A172 (cell line): ENCODE data around the gene CPSF3. TPM values are rescaled to one million over a fixed set of nuclear protein-coding genes. Genes with fewer than 3 reads are reported as not detected.
"Not testable (repeated sequence)": the region's sequence is repeated elsewhere in the genome, so short reads cannot be mapped to it uniquely, and the experiment has no call there.

Source experiments
- DNase-seq: peaks from one replicate; pipeline ENCODE4 v3.0.0-alpha.2; 2015; ENCODE audit warnings: low spot score
- total RNA-seq: library from RNA; depleted of rRNA; stranded (reverse); fragments of >200 nt; shearing (Covaris generic); gene quantifications from 2 replicates; pipeline ENCODE4 v1.2.3, GENCODE V29; 2014

CPSF3 gene
- total RNA-seq, 1 experiment from 2014 or later, result 104 TPM

GRCh38 chr2:9466147-9466683 lies 42.8 kb downstream of the CPSF3 start:
- DNase-seq, result no peak

GRCh38 chr2:9467687-9468086 lies 44.2 kb downstream of the CPSF3 start:
- no peak for DNase-seq

- DNase-seq, result no peak
Observed at GRCh38 chr2:9471206-9471605, 47.8 kb downstream of the CPSF3 start.

GRCh38 chr2:9472511-9472910 lies 49.1 kb downstream of the CPSF3 start:
- DNase-seq, result no peak

- no peak for DNase-seq
Observed at GRCh38 chr2:9473308-9473984, 50.0 kb downstream of the CPSF3 start.

GRCh38 chr2:9473985-9474360 lies 50.5 kb downstream of the CPSF3 start:
- no peak for DNase-seq

- DNase-seq, result no peak
Observed at GRCh38 chr2:9474361-9475057, 51.1 kb downstream of the CPSF3 start, which contains the start of gene IAH1. IAH1 (plus strand) TSS chr2:9474551; CDS start chr2:9474567, 16 bp downstream.

GRCh38 chr2:9477914-9478313 lies 54.5 kb downstream of the CPSF3 start:
- no peak for DNase-seq

GRCh38 chr2:9478526-9478925 lies 55.1 kb downstream of the CPSF3 start:
- no peak for DNase-seq

GRCh38 chr2:9480157-9480556 lies 56.7 kb downstream of the CPSF3 start:
- DNase-seq, result no peak

GRCh38 chr2:9483107-9483506 lies 59.7 kb downstream of the CPSF3 start:
- DNase-seq, result no peak

GRCh38 chr2:9484533-9484932 lies 61.1 kb downstream of the CPSF3 start:
- no peak for DNase-seq

- no peak for DNase-seq
Observed at GRCh38 chr2:9488583-9489547, 65.4 kb downstream of the CPSF3 start.

GRCh38 chr2:9490789-9491188 lies 67.3 kb downstream of the CPSF3 start:
- DNase-seq, result no peak

- DNase-seq, result no peak
Observed at GRCh38 chr2:9492927-9493326, 69.5 kb downstream of the CPSF3 start.

- no peak for DNase-seq
Observed at GRCh38 chr2:9493478-9493877, 70.0 kb downstream of the CPSF3 start.

GRCh38 chr2:9494081-9494480 lies 70.6 kb downstream of the CPSF3 start:
- no peak for DNase-seq

GRCh38 chr2:9497017-9497416 lies 73.6 kb downstream of the CPSF3 start:
- no peak for DNase-seq

GRCh38 chr2:9498210-9498609 lies 74.8 kb downstream of the CPSF3 start:
- no peak for DNase-seq

- no peak for DNase-seq
Observed at GRCh38 chr2:9508931-9509330, 85.5 kb downstream of the CPSF3 start.

GRCh38 chr2:9513946-9514345 lies 90.5 kb downstream of the CPSF3 start:
- DNase-seq, result not testable (repeated sequence)
